RWPE2 (cell line): ENCODE data around the gene SOX2.

Source experiments
- ATAC-seq: fragments of 200-7000 bp; cut with Tn5 transposase; 3 replicates; pipeline ENCODE4 v1.9.1; 2021; ENCODE audit warnings: low read depth
- DNase-seq: peaks from one replicate; pipeline ENCODE4 v3.0.0-alpha.2; 2020; ENCODE audit warnings: low spot score
- H3K27ac ChIP-seq: fragments of 450-650 bp; 2 replicates; pipeline ENCODE4 v1.5.1; 2017; ENCODE audit warnings: mild to moderate bottlenecking; ENCODE audit not compliant: poor library complexity, severe bottlenecking
- H3K27me3 ChIP-seq: fragments of 250-450 bp; sonication (Bioruptor Pico); 2 replicates; pipeline ENCODE4 v1.5.1; 2021; ENCODE audit warnings: mild to moderate bottlenecking, moderate library complexity; ENCODE audit not compliant: insufficient read depth, poor library complexity, severe bottlenecking
- H3K36me3 ChIP-seq: fragments of 250-450 bp; sonication (Bioruptor Pico); 2 replicates; pipeline ENCODE4 v1.5.1; 2020; ENCODE audit warnings: low read depth, mild to moderate bottlenecking, moderate library complexity
- H3K4me1 ChIP-seq: fragments of 250-450 bp; sonication (Bioruptor Pico); 2 replicates; pipeline ENCODE4 v1.5.1; 2021; ENCODE audit warnings: mild to moderate bottlenecking, moderate library complexity; ENCODE audit not compliant: insufficient read depth, poor library complexity, severe bottlenecking
- H3K4me3 ChIP-seq: fragments of 250-450 bp; sonication (Bioruptor Pico); 2 replicates; pipeline ENCODE4 v1.5.1; 2021; ENCODE audit warnings: mild to moderate bottlenecking, moderate library complexity; ENCODE audit not compliant: severe bottlenecking
- H3K9me3 ChIP-seq: fragments of 250-450 bp; sonication (Bioruptor Pico); 2 replicates; pipeline ENCODE4 v1.5.1; 2021; ENCODE audit warnings: mild to moderate bottlenecking, moderate library complexity; ENCODE audit not compliant: severe bottlenecking
- TF ChIP-seq, protein P1 (sequence below): fragments of 450-650 bp; IDR thresholded peaks from one replicate; pipeline ENCODE4 v1.5.1; 2017; ENCODE audit warnings: mild to moderate bottlenecking, moderate library complexity; ENCODE audit not compliant: poor library complexity, severe bottlenecking

SOX2 gene

DNA sequence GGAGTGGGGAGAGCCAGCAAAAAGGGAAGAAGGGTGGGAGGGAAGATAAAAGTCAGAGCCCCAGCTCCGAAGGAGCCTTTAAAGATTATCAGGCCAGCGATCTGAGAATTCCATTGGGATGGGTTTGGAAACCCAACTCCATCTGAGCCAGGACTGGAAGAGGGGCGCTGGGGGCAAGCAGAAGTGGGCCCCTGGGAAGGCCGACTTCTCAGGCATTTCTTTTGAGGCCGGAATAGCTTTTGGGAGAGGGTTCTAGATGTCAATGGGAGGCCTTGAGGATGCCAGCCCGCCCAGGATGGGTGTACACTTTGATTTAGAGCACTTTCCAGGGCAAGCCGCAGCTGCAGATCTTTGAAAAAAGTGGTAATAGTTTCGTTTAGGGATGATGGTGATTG, 6.6 kb upstream of the SOX2 start:
- Histone ChIP-seq H3K27ac (no peak overlapping the region), H3K4me1 (peaks cover 5% of the 10 kb centered on the region), H3K9me3 (no peaks in the 10 kb centered on the region), H3K36me3 (no peaks in the 10 kb centered on the region), H3K27me3 (peaks cover 57% of the 10 kb centered on the region), H3K4me3 (no peak overlapping the region)
- TF ChIP-seq, protein P1, sequence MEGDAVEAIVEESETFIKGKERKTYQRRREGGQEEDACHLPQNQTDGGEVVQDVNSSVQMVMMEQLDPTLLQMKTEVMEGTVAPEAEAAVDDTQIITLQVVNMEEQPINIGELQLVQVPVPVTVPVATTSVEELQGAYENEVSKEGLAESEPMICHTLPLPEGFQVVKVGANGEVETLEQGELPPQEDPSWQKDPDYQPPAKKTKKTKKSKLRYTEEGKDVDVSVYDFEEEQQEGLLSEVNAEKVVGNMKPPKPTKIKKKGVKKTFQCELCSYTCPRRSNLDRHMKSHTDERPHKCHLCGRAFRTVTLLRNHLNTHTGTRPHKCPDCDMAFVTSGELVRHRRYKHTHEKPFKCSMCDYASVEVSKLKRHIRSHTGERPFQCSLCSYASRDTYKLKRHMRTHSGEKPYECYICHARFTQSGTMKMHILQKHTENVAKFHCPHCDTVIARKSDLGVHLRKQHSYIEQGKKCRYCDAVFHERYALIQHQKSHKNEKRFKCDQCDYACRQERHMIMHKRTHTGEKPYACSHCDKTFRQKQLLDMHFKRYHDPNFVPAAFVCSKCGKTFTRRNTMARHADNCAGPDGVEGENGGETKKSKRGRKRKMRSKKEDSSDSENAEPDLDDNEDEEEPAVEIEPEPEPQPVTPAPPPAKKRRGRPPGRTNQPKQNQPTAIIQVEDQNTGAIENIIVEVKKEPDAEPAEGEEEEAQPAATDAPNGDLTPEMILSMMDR = no peak
- no peak for ATAC-seq
- no peak for DNase-seq

DNA sequence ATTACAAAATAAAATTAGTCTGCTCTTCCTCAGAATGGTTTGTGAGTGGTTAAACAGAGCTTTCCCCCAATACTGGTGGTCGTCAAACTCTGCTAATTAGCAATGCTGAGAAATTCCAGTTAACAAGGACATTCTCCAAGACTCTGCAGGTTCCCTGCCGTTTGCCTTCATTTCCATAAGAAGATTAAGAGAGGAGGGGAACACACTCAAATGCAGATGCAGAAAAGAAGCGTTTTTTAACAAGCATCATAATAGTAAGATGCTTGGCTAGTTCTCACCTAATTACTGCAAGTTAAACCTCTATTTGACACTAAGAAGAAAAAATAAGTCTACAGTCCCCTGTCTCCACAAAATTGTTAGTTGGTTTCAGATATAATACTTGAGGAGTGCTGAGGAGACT, 3.7 kb upstream of the SOX2 start:
- no peaks in the 10 kb centered on the region for H3K9me3 ChIP-seq
- H3K4me1 ChIP-seq = no peaks in the 10 kb centered on the region
- H3K36me3 ChIP-seq = no peaks in the 10 kb centered on the region
- ATAC-seq (no peak), DNase-seq (no peak)
- no peak overlapping the region for H3K4me3 ChIP-seq
- TF ChIP-seq, protein P1 = no peak
- H3K27me3 ChIP-seq = peaks cover 54% of the 10 kb centered on the region
- no peak overlapping the region for H3K27ac ChIP-seq

DNA sequence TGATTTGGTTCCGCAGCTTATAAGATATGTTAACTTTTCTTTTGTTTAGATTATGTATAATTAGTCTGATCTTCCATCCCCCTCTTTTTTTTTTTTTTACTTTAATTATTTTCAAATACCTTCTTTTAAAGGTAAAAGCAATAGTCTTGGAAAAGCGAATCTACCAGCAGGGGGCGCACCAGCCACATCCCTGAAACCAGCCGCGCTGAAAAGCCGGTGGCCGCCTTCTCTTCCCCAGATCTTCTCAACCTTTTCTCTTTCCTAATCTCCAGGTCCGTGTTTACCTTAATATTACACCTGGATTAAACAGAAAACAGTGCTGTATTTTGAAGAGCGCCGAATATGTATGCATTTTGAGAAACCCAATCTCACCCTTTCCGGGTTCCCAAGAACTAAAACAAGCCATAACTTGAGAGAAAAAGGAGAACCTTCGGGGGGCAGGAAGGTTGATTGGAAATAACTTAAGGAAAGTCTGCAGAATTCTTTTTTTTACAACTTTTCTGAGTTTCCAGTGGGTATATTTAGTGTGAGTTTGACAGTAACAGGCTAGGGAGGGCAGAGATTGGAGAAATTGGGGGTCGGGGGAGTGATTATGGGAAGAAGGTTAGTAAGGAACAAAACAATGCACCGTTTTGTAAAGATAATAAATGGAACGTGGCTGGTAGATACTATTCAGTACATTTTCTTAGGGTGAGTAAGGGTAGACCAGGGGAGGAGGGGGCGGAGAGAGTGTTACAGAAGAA, 2.0 kb upstream of the SOX2 start:
- no peaks in the 10 kb centered on the region for H3K4me1 ChIP-seq
- H3K27me3 ChIP-seq = peaks cover 50% of the 10 kb centered on the region
- no peaks in the 10 kb centered on the region for H3K36me3 ChIP-seq
- H3K27ac ChIP-seq = no peak overlapping the region
- no peaks in the 10 kb centered on the region for H3K9me3 ChIP-seq
- ATAC-seq (0 out of 3 replicates have a peak, but pooled peaks have one; percentile 24), DNase-seq (no peak)
- TF ChIP-seq, protein P1 = peak; percentile 97
- H3K4me3 ChIP-seq = peak overlapping the region; percentile 18

DNA sequence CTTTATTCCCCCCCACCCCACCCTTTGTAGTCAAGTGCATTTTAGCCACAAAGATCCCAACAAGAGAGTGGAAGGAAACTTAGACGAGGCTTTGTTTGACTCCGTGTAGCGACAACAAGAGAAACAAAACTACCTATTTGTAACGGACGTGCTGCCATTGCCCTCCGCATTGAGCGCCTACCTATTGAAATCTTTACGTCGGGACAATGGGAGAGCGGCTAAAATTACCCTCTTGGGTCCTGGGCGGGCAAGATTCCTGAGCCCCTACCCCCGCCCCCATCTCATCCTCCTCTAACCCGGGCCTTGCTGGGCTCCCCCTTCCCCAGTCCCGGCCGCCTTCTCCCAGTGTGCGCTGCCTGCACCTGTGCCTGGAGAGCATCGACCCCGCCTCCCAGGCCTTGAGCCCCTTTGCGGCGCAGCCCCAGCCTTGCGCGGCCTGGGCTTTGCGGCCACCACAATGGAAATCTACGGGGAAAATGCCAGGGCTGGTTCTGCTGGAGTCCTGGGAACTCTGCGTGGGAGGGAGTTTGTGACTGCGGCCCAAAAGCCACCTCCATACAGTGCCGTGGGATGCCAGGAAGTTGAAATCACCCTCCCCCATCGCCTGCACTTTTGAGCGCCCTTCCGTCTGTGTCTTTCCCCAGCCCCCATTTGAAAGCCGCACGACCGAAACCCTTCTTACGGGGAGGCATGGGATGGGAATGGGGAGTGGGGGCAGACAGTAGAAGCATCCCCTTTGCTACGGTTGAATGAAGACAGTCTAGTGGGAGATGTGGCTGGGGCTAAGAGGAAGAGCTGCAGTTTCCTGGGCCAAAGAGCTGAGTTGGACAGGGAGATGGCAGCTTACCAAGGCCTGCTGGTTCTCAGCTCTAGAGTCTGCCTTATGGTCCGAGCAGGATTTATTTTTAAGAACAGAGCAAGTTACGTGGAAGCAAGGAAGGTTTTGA, 1.1 kb upstream of the SOX2 start:
- DNase-seq (no peak), ATAC-seq (no peak)
- TF ChIP-seq, protein P1 = no peak
- Histone ChIP-seq H3K4me1 (no peaks in the 10 kb centered on the region), H3K4me3 (no peak overlapping the region), H3K36me3 (no peaks in the 10 kb centered on the region), H3K27ac (no peak overlapping the region), H3K27me3 (peaks cover 51% of the 10 kb centered on the region), H3K9me3 (no peaks in the 10 kb centered on the region)
